HuH-7.5 (cell line): ENCODE data around the gene MAD1L1.

Source experiments
- DNase-seq: peaks from one replicate; pipeline ENCODE4 v3.0.0; 2011; ENCODE audit warnings: low spot score

MAD1L1 gene

GRCh38 chr7:1779445-1779844 lies 453.3 kb downstream of the MAD1L1 start:
- no peak for DNase-seq

DNA sequence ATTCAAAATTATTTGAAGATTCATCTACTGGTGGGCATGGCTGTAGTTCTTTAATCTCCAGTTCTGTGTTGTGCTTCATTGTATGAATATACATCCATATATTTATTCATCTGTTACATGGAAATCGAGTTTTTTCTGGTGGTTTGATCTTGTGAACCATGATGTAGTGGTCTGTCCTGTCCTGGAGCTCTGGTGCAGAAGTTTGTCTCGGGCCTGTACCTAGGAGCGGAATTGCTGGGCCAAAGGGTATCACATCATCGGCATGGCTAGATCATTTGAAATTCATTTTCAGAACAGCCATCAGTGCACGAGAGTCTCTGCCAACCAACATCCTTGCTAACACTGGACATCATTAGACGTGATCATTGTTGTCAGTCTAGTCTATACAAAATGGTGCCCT lies 455.6 kb downstream of the MAD1L1 start:
- no peak for DNase-seq

GRCh38 chr7:1775389-1775788 lies 457.4 kb downstream of the MAD1L1 start:
- DNase-seq, result no peak

DNA sequence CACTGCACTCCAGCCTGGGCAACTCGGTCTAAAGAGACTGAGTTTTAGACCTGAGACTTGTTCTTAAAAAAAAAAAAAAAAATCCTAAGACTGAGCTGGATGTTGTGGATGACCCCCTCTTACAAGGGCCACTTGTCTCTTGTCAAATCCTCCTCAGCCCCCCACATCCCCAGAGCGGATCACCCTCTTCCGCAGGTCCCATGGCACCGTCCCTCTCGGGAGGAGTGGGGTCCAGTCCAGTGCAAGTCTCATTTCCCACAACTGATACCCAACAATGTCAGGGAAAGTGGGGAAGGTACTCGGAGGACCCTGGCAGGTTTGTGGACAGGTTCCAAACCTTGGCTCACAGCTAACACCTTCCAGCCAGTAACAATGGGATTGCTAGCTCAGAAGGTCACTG lies 462.4 kb downstream of the MAD1L1 start:
- no peak for DNase-seq

DNA sequence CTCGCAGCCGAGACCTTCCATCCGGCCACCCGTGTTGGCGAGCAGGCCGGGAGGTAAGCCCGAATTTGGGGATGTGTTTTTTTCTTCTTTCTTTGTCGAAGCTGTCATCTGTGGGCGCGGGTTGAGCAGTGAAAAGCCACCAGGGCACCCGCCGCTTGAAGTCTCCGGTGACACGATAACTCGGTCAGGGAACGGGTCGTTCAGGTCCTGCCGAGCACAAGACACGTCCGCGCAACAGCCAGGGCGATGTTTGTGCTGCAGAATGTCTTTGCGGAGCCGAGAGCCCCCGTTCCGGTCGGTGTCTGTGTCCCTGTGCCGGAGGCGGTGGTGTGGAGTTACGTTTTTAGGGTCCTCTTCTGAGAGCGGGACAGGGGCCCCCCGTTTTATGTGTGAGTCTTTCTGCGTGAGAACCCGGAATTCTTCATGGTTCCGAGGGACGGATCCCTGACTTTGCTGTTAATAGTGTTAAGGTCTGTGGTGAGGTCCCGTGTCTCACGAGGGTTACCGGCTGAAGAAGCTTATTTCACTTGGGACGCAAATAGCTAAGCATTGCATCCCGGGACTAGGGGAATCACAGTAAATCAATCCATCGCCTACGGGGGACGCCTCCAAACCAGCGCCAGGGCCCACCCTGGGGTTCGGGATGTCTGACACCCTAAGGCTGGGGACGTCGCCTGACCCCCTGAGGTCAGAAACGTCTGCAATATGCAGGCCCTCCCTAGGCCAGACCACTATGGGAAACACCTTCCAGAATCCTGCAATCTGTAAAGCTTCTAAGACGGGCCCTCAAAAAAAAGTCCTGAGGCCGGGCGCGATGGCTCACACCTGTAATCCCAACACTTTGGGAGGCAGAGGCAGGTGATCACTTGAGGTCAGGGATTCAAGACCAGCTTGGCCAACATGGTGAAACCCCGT lies 463.2 kb downstream of the MAD1L1 start:
- no peak for DNase-seq

DNA sequence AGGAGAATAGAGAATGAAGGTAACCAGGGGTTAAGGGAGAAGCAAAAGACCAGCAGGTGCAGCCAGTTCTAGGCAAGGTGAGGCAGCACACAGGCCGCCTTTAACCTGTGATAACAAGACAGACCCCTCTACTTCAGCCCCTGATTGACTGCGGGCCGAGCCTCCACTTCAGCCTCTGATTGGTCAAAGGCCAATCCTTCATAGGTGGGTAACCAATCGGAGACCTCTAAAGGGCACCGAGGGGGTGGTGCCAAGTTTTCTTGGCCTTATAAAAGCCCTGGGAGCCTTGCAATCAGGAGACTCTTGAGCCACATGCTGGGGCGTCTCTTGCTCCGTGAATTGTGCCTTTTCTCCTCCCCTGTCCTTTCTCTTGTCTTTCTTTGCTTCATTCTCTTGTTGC lies 463.9 kb downstream of the MAD1L1 start:
- no peak for DNase-seq

- DNase-seq, result no peak
Measured at GRCh38 chr7:1767524-1767923, 465.2 kb downstream of the MAD1L1 start.
